Prostate gland (tissue), 2 donors: Measurements from ENCODE around the gene CRBN. TPM values are rescaled to one million over a fixed set of nuclear protein-coding genes. Genes with fewer than 3 reads are reported as not detected.

Experiments
- DNase-seq: peaks from one replicate; pipeline ENCODE4 v3.0.0-alpha.2; 2019; ENCODE audit warnings: low spot score
- H3K27ac ChIP-seq, 2 donors: fragments of 200-600 bp; sonication (generic); 2 replicates each; pipeline ENCODE4 v1.5.1; 2017 to 2019
- H3K27me3 ChIP-seq: fragments of 200-600 bp; sonication (generic); replicated peaks from 2 replicates; pipeline ENCODE4 v1.5.1; 2019; ENCODE audit not compliant: insufficient read depth
- H3K36me3 ChIP-seq, 2 donors: fragments of 200-600 bp; sonication (generic); 1 replicate in 1 of 2; 2 replicates in 1 of 2; pipeline versions ENCODE4 v1.5.1 to v1.8.1; 2017 to 2019
- H3K4me1 ChIP-seq: fragments of 200-600 bp; sonication (generic); replicated peaks from 2 replicates; pipeline ENCODE4 v1.5.1; 2019
- H3K4me3 ChIP-seq, 2 donors: fragments of 200-600 bp; sonication (generic); 2 replicates each; pipeline ENCODE4 v1.5.1; 2017 to 2019
- H3K9me3 ChIP-seq: fragments of 200-600 bp; sonication (generic); 2 replicates; pipeline ENCODE4 v1.5.1; 2017
- CTCF ChIP-seq, 4 experiments: fragments of 200-600 bp in 2 of 4; fragments of 450-650 bp in 2 of 4; sonication (generic) in 2 of 4; IDR thresholded peaks; 1 replicate in 3 of 4; 2 replicates in 1 of 4; pipeline ENCODE4 v1.5.1; 2016 to 2019; ENCODE audit warnings: antibody characterized with exemption in 4 of 4, mild to moderate bottlenecking in 2 of 4, moderate library complexity in 2 of 4
- POLR2A ChIP-seq: fragments of 450-650 bp; IDR thresholded peaks from one replicate; pipeline ENCODE4 v1.6.1; 2016; ENCODE audit warnings: antibody characterized with exemption, mild to moderate bottlenecking
- POLR2AphosphoS5 ChIP-seq: sonication (generic); formaldehyde crosslinking; IDR thresholded peaks from one replicate; pipeline ENCODE4 v1.6.1; 2017; ENCODE audit warnings: antibody characterized with exemption
- WGBS: methylation state at CpG from one replicate; pipeline ENCODE4 v1.1.5; 2018; 5-methylcytosine and 5-hydroxymethylcytosine counted together
- intact Hi-C: fragments of 100-400 bp; cut with DNase I; formaldehyde crosslinking; loops from one replicate; pipeline ENCODE4 v1.14.2; 2022
- small RNA-seq, 2 donors: library from RNA; depleted of rRNA; stranded (forward); fragments of <200 nt; gene quantifications; one replicate each; pipeline ENCODE3, GENCODE V24; 2016
- total RNA-seq, 2 donors: library from RNA; depleted of rRNA; stranded (reverse); fragments of >200 nt; gene quantifications; one replicate each; pipeline ENCODE4 v1.1.0, GENCODE V29; 2016

CRBN gene
- total RNA-seq, 2 donors from 2014 or later: 69.4 to 83.4 TPM

GRCh38 chr3:3102751-3103150 is 76.7 kb downstream of the CRBN start:
- no peak for TF ChIP-seq POLR2A
- TF ChIP-seq POLR2AphosphoS5: no peak
- TF ChIP-seq CTCF (IDR thresholded peaks at IDR 0.05): no peak

GRCh38 chr3:3101660-3102458 is 77.6 kb downstream of the CRBN start:
- Histone ChIP-seq H3K36me3 (no peaks in the 10 kb centered on the region), H3K27ac (no peak overlapping the region), H3K9me3 (no peaks in the 10 kb centered on the region), H3K27me3 (no peaks in the 10 kb centered on the region), H3K4me1 (no peaks in the 10 kb centered on the region), H3K4me3 (no peak overlapping the region)
- intact Hi-C loops: no loop called here
- WGBS: 93% methylated on average over 6 of the region's 6 CpGs
- no peak for DNase-seq
- TF ChIP-seq CTCF (IDR thresholded peaks at IDR 0.05) (no peak), POLR2AphosphoS5 (no peak), POLR2A (no peak)

More at GRCh38 chr3:3102751-3103150, 76.7 kb downstream of the CRBN start:
- no peak for DNase-seq
- H3K4me3 ChIP-seq: no peak overlapping the region
- no peaks in the 10 kb centered on the region for H3K4me1 ChIP-seq
- no peaks in the 10 kb centered on the region for H3K36me3 ChIP-seq
- WGBS: 84% methylated on average over 6 of the region's 6 CpGs
- H3K27me3 ChIP-seq: no peaks in the 10 kb centered on the region
- H3K9me3 ChIP-seq: no peaks in the 10 kb centered on the region
- no peak overlapping the region for H3K27ac ChIP-seq
- intact Hi-C loops: no loop called here

Small RNAs within 50 kb of the gene (small RNA-seq; reads per million reads assigned to genes)
- 0 reads per million in 2 donors for gene RF00416

Other genes with a start within 250 kb of the CRBN start
- gene IL5RA, start 69.3 kb downstream of the CRBN start, total RNA-seq: 1 to 10 TPM; 1.5 to 7.6 TPM
- 10 to 100 TPM; 18.1 to 21.6 TPM for gene TRNT1, start 52.8 kb downstream of the CRBN start, total RNA-seq